Neuronal stem cell (in vitro differentiated cells): ENCODE measurements around the gene WDTC1.
A peak's percentile ranks its signal among the peaks of the same experiment; 100 is the strongest.

Experiments
- DNase-seq: peaks from one replicate; pipeline ENCODE4 v3.0.0-alpha.2; 2013; ENCODE audit warnings: low spot score
- H2AFZ ChIP-seq: one replicate; pipeline ENCODE4 v1.6.1; 2013; ENCODE audit warnings: mild to moderate bottlenecking, low read length, inconsistent platforms
- H2AK5ac ChIP-seq: 2 replicates; pipeline ENCODE4 v1.6.1; 2013; ENCODE audit warnings: low read depth, mild to moderate bottlenecking, inconsistent platforms, low read length, moderate library complexity, mixed read lengths
- H2BK120ac ChIP-seq: 2 replicates; pipeline ENCODE4 v1.6.1; 2013; ENCODE audit warnings: low read depth, mild to moderate bottlenecking, inconsistent platforms, low read length, moderate library complexity, mixed read lengths
- H2BK12ac ChIP-seq: one replicate; pipeline ENCODE4 v1.6.1; 2013; ENCODE audit warnings: low read length, inconsistent platforms
- H2BK15ac ChIP-seq: 2 replicates; pipeline ENCODE4 v1.6.1; 2013; ENCODE audit warnings: mild to moderate bottlenecking, low read length, inconsistent platforms, mixed read lengths
- H2BK5ac ChIP-seq: one replicate; pipeline ENCODE4 v1.6.1; 2013; ENCODE audit warnings: inconsistent platforms, mild to moderate bottlenecking, low read length, moderate library complexity
- H3K14ac ChIP-seq: one replicate; pipeline ENCODE4 v1.6.1; 2013; ENCODE audit warnings: low read length, inconsistent platforms
- H3K18ac ChIP-seq: 2 replicates; pipeline ENCODE4 v1.6.1; 2013; ENCODE audit warnings: low read length, inconsistent platforms
- H3K23ac ChIP-seq: 2 replicates; pipeline ENCODE4 v1.6.1; 2013; ENCODE audit warnings: low read depth, mild to moderate bottlenecking, mixed read lengths, low read length, inconsistent platforms; ENCODE audit not compliant: poor library complexity
- H3K27ac ChIP-seq: replicated peaks from 3 replicates; pipeline ENCODE4 v1.5.1; 2013; ENCODE audit warnings: low read length, inconsistent platforms
- H3K27me3 ChIP-seq, 3 experiments: 2 replicates each; pipeline ENCODE4 v1.6.1; 2013; ENCODE audit warnings: low read length in 3 of 3, mild to moderate bottlenecking in 2 of 3, inconsistent platforms in 1 of 3, low read depth in 1 of 3, mixed read lengths in 1 of 3, moderate library complexity in 1 of 3; ENCODE audit not compliant: control insufficient read depth in 3 of 3, insufficient read depth in 3 of 3
- H3K36me3 ChIP-seq, 2 donors: replicated peaks in 1 of 2; 2 replicates each; pipeline ENCODE4 v1.6.1; 2013; ENCODE audit warnings: low read length in 2 of 2; ENCODE audit not compliant: control insufficient read depth in 2 of 2, insufficient read depth in 2 of 2
- H3K4ac ChIP-seq: 2 replicates; pipeline ENCODE4 v1.6.1; 2013; ENCODE audit warnings: inconsistent platforms, mild to moderate bottlenecking, low read length, moderate library complexity
- H3K4me1 ChIP-seq, 2 donors: 1 replicate in 1 of 2; 2 replicates in 1 of 2; pipeline ENCODE4 v1.6.1; 2013; ENCODE audit warnings: low read length in 2 of 2, low read depth in 1 of 2; ENCODE audit not compliant: control insufficient read depth in 2 of 2, insufficient read depth in 1 of 2
- H3K4me2 ChIP-seq: one replicate; pipeline ENCODE4 v1.6.1; 2013; ENCODE audit warnings: mild to moderate bottlenecking, low read length, inconsistent platforms; ENCODE audit not compliant: insufficient read depth, poor library complexity, severe bottlenecking
- H3K4me3 ChIP-seq, 2 donors: 2 replicates each; pipeline ENCODE4 v1.5.1; 2013; ENCODE audit warnings: low read length in 2 of 2, mild to moderate bottlenecking in 2 of 2, inconsistent platforms in 1 of 2, moderate library complexity in 1 of 2
- H3K79me1 ChIP-seq: one replicate; pipeline ENCODE4 v1.6.1; 2013; ENCODE audit warnings: low read depth, mild to moderate bottlenecking, inconsistent platforms, low read length, moderate library complexity
- H3K9ac ChIP-seq: one replicate; pipeline ENCODE4 v1.6.1; 2013; ENCODE audit warnings: mild to moderate bottlenecking, low read depth, low read length, inconsistent platforms; ENCODE audit not compliant: poor library complexity
- H3K9me3 ChIP-seq, 2 donors: replicated peaks in 1 of 2; 2 replicates each; pipeline versions ENCODE3 to v1.6.1; 2013; ENCODE audit warnings: low read length in 2 of 2, mild to moderate bottlenecking in 2 of 2, inconsistent platforms in 1 of 2, low read depth in 1 of 2, mixed read lengths in 1 of 2, moderate library complexity in 1 of 2; ENCODE audit not compliant: control insufficient read depth in 2 of 2, insufficient read depth in 1 of 2
- H4K8ac ChIP-seq: one replicate; pipeline ENCODE4 v1.6.1; 2013; ENCODE audit warnings: low read depth, mild to moderate bottlenecking, inconsistent platforms, low read length, moderate library complexity
- H4K91ac ChIP-seq: one replicate; pipeline ENCODE4 v1.6.1; 2013; ENCODE audit warnings: low read length, low read depth, mild to moderate bottlenecking, inconsistent platforms; ENCODE audit not compliant: poor library complexity
- WGBS, 2 donors: extraction: QIAGEN DNeasy Blood & Tissue Kit; methylation state at CpG; one replicate each; pipeline ENCODE4 v1.1.7; 2013; ENCODE audit warnings: missing lambda C conversion rate in 2 of 2, mixed read lengths in 1 of 2; ENCODE audit not compliant: insufficient read length in 2 of 2, insufficient replicate concordance in 1 of 2; ENCODE audit errors: extremely low coverage in 2 of 2; 5-methylcytosine and 5-hydroxymethylcytosine counted together

WDTC1 gene

DNA sequence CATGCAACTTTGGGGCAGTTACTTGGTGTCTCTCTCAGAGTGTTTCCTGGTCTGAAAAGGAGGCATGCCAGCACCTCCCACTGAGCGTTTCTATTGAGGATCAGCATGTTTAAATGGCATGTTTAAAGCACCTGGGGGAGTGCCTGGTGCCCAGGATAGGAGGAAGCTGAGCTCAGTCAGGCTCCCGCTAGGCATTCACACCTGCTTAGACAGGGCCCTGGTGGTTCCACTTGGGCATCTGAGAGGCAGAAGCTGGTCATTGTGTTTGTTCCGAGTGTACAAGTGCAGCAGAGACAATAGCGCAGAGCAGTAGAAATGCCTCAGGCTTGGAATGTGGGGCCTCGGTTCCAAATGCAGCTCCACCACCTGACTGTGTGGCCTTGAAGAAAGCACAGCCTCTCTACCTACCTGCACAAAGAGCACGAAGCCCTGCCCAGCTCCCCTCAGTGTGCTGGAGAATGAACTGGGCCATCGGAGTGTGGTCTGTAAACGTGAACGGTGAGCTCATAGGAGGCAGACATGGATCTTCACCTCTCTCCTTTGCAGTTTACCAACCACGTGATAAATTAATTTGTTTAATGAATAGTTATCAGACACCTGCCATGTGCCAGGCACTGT lies 67.3 kb downstream of the WDTC1 start:
- Histone ChIP-seq H3K18ac (no peak overlapping the region), H3K9me3 (no peaks in the 10 kb centered on the region), H2BK5ac (no peak overlapping the region), H3K79me1 (no peaks in the 10 kb centered on the region), H3K4ac (no peak overlapping the region), H2BK15ac (peak overlapping the region; percentile 8), H3K27ac (no peak overlapping the region), H4K91ac (no peak overlapping the region), H2AFZ (no peak overlapping the region), H3K14ac (no peak overlapping the region), H3K4me3 (no peak overlapping the region), H3K4me1 (peaks cover 30 to 31% of the 10 kb centered on the region in 2 donors), H2BK120ac (no peak overlapping the region), H2BK12ac (no peak overlapping the region), H4K8ac (no peak overlapping the region), H3K36me3 (peaks cover 16 to 25% of the 10 kb centered on the region in 2 donors), H2AK5ac (peak overlapping the region; percentile 83), H3K4me2 (no peak overlapping the region), H3K23ac (no peak overlapping the region), H3K9ac (no peak overlapping the region), H3K27me3 (no peaks in the 10 kb centered on the region)
- DNase-seq, result no peak
- no CpG with 5 or more reads among the region's 10 CpGs for WGBS, 2 donors

GRCh38 chr1:27302612-27303011 lies 68.2 kb downstream of the WDTC1 start:
- Histone ChIP-seq H4K8ac (no peak overlapping the region), H3K79me1 (no peaks in the 10 kb centered on the region), H3K4ac (no peak overlapping the region), H2BK5ac (no peak overlapping the region), H2BK12ac (no peak overlapping the region), H4K91ac (no peak overlapping the region), H3K14ac (no peak overlapping the region), H2AK5ac (no peak overlapping the region), H3K36me3 (peaks cover 10 to 16% of the 10 kb centered on the region in 2 donors), H3K23ac (no peak overlapping the region), H3K27ac (no peak overlapping the region), H3K4me2 (no peak overlapping the region), H2BK120ac (no peak overlapping the region), H3K27me3 (no peaks in the 10 kb centered on the region), H3K4me1 (peaks cover 38 to 39% of the 10 kb centered on the region in 2 donors), H2AFZ (no peak overlapping the region), H2BK15ac (no peak overlapping the region), H3K9ac (no peak overlapping the region), H3K4me3 (no peak overlapping the region), H3K9me3 (no peaks in the 10 kb centered on the region), H3K18ac (no peak overlapping the region)
- WGBS, 2 donors, result no CpG with 5 or more reads among the region's 2 CpGs
- no peak for DNase-seq

DNA sequence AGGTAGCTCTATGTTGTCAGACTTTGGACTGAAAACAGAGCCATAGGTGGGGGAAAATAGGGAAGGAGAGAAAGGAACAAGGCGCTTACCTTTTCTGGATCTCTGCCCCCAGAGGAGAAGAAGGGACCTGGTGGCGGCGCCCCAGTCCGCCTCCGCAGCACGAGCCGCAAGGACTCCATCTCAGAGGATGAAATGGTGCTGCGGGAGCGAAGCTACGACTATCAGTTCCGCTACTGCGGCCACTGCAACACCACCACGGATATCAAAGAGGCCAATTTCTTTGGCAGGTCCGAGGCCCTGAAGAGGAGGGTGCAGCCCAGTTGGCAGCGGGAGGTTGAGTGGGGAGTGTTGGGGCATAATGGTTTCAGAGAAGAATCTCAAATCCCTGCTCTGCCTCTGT lies 69.1 kb downstream of the WDTC1 start:
- Histone ChIP-seq H2BK12ac (no peak overlapping the region), H4K8ac (no peak overlapping the region), H2BK5ac (no peak overlapping the region), H3K4me3 (no peak overlapping the region), H3K79me1 (no peaks in the 10 kb centered on the region), H2BK120ac (no peak overlapping the region), H3K23ac (no peak overlapping the region), H2AK5ac (no peak overlapping the region), H3K27me3 (no peaks in the 10 kb centered on the region), H3K4ac (no peak overlapping the region), H4K91ac (no peak overlapping the region), H3K18ac (no peak overlapping the region), H3K14ac (no peak overlapping the region), H2BK15ac (no peak overlapping the region), H3K36me3 (peaks cover 3 to 8% of the 10 kb centered on the region in 2 donors), H3K4me1 (peaks cover 44% of the 10 kb centered on the region in 2 donors), H3K27ac (no peak overlapping the region), H3K9ac (no peak overlapping the region), H2AFZ (no peak overlapping the region), H3K9me3 (no peaks in the 10 kb centered on the region), H3K4me2 (no peak overlapping the region)
- WGBS, 2 donors, result no CpG with 5 or more reads among the region's 15 CpGs
- DNase-seq, result no peak

DNA sequence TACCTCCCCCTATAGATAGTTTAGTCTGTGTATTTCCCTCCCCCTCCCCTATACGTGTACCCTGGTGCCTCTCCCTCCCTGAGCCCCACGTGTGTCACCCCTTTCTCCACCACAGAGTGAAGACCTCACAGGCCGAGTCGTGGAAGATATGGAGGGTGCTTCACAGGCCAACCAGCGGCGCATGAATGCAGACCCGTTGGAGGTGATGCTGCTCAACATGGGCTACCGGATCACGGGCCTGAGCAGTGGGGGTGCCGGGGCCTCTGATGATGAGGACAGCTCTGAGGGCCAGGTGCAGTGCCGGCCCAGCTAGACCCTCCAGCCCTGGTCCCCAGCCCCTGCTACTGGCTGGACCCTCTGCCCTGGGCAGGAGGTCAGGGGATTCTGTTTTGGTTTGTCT lies 71.6 kb downstream of the WDTC1 start:
- H3K36me3 ChIP-seq, result peaks cover 2 to 3% of the 10 kb centered on the region in 2 donors
- no peak overlapping the region for H3K4me2 ChIP-seq
- peak overlapping the region; percentile 67 for H3K18ac ChIP-seq
- H2AFZ ChIP-seq, result no peak overlapping the region
- H3K4me3 ChIP-seq, result no peak overlapping the region
- peak overlapping the region; percentile 56 for H2BK5ac ChIP-seq
- no peak overlapping the region for H3K23ac ChIP-seq
- peak overlapping the region; percentile 24 for H2BK12ac ChIP-seq
- WGBS, 2 donors, result no CpG with 5 or more reads among the region's 11 CpGs
- no peaks in the 10 kb centered on the region for H3K79me1 ChIP-seq
- no peak overlapping the region for H3K14ac ChIP-seq
- no peak for DNase-seq
- H3K9me3 ChIP-seq, result peaks cover 0 to 2% of the 10 kb centered on the region in 2 donors
- peak overlapping the region; percentile 7 for H4K91ac ChIP-seq
- peak overlapping the region; percentile 85 for H3K27ac ChIP-seq
- no peak overlapping the region for H2BK15ac ChIP-seq
- H2AK5ac ChIP-seq, result peak overlapping the region; percentile 82
- H3K4ac ChIP-seq, result peak overlapping the region; percentile 8
- peak overlapping the region; percentile 61 for H3K9ac ChIP-seq
- no peak overlapping the region for H4K8ac ChIP-seq
- H3K4me1 ChIP-seq, result peaks cover 21 to 23% of the 10 kb centered on the region in 2 donors
- no peaks in the 10 kb centered on the region for H3K27me3 ChIP-seq
- peak overlapping the region; percentile 56 for H2BK120ac ChIP-seq
